Mesenchymal stem cell (in vitro differentiated cells and primary cell): ENCODE measurements around the gene DBP.

Source experiments
- DNase-seq: peaks from one replicate; pipeline ENCODE4 v3.0.0-alpha.2; 2013
- H2AFZ ChIP-seq: one replicate; pipeline ENCODE4 v1.6.1; 2013; ENCODE audit warnings: low read depth, mild to moderate bottlenecking, control low read depth, inconsistent platforms, low read length, moderate library complexity
- H2AK5ac ChIP-seq: 2 replicates; pipeline ENCODE4 v1.6.1; 2013; ENCODE audit warnings: low read length, moderate library complexity, mild to moderate bottlenecking, inconsistent platforms; ENCODE audit not compliant: severe bottlenecking
- H2BK120ac ChIP-seq: one replicate; pipeline ENCODE4 v1.6.1; 2013; ENCODE audit warnings: low read depth, mild to moderate bottlenecking, inconsistent platforms, low read length, moderate library complexity
- H2BK12ac ChIP-seq, 2 experiments: one replicate each; pipeline ENCODE4 v1.6.1; 2013; ENCODE audit warnings: inconsistent platforms in 2 of 2, low read length in 2 of 2, mild to moderate bottlenecking in 2 of 2, moderate library complexity in 2 of 2, control low read depth in 1 of 2
- H2BK15ac ChIP-seq: one replicate; pipeline ENCODE4 v1.6.1; 2013; ENCODE audit warnings: mild to moderate bottlenecking, low read depth, inconsistent platforms; ENCODE audit not compliant: poor library complexity, severe bottlenecking
- H2BK5ac ChIP-seq: 2 replicates; pipeline ENCODE4 v1.6.1; 2013; ENCODE audit warnings: low read depth, mild to moderate bottlenecking, low read length, control low read depth, inconsistent platforms; ENCODE audit not compliant: poor library complexity, severe bottlenecking
- H3K14ac ChIP-seq, 2 experiments: one replicate each; pipeline ENCODE4 v1.6.1; 2013; ENCODE audit warnings: inconsistent platforms in 2 of 2, low read length in 2 of 2, control low read depth in 1 of 2, mild to moderate bottlenecking in 1 of 2, moderate library complexity in 1 of 2
- H3K18ac ChIP-seq, 2 experiments: one replicate each; pipeline ENCODE4 v1.6.1; 2013; ENCODE audit warnings: inconsistent platforms in 2 of 2, low read length in 2 of 2, control low read depth in 1 of 2, low read depth in 1 of 2, mild to moderate bottlenecking in 1 of 2
- H3K23ac ChIP-seq, 2 experiments: one replicate each; pipeline ENCODE4 v1.6.1; 2013; ENCODE audit warnings: inconsistent platforms in 2 of 2, low read length in 2 of 2, mild to moderate bottlenecking in 2 of 2, moderate library complexity in 2 of 2, control low read depth in 1 of 2
- H3K27ac ChIP-seq: 2 replicates; pipeline ENCODE4 v1.5.1; 2013; ENCODE audit warnings: mild to moderate bottlenecking, moderate library complexity, low read length, control low read depth, inconsistent platforms; ENCODE audit not compliant: poor library complexity, severe bottlenecking
- H3K27me3 ChIP-seq, 2 experiments: 2 replicates each; pipeline versions ENCODE4 v1.6.1 to v1.7.0; 2013; ENCODE audit warnings: low read length in 2 of 2, mild to moderate bottlenecking in 2 of 2, moderate library complexity in 2 of 2, control low read depth in 1 of 2, inconsistent platforms in 1 of 2; ENCODE audit not compliant: control insufficient read depth in 1 of 2, insufficient read depth in 1 of 2
- H3K36me3 ChIP-seq, 2 experiments: 2 replicates each; pipeline versions ENCODE4 v1.6.1 to v1.7.0; 2013; ENCODE audit warnings: low read length in 2 of 2, control low read depth in 1 of 2, inconsistent platforms in 1 of 2, low read depth in 1 of 2, mild to moderate bottlenecking in 1 of 2; ENCODE audit not compliant: insufficient read depth in 2 of 2, control insufficient read depth in 1 of 2
- H3K4ac ChIP-seq, 2 experiments: one replicate each; pipeline ENCODE4 v1.6.1; 2013; ENCODE audit warnings: inconsistent platforms in 2 of 2, low read length in 2 of 2, mild to moderate bottlenecking in 2 of 2, moderate library complexity in 2 of 2, control low read depth in 1 of 2, low read depth in 1 of 2
- H3K4me1 ChIP-seq: 2 replicates; pipeline ENCODE4 v1.6.1; 2013; ENCODE audit warnings: low read depth, low read length, control low read depth; ENCODE audit not compliant: control insufficient read depth, insufficient read depth
- H3K4me2 ChIP-seq: 2 replicates; pipeline ENCODE4 v1.6.1; 2013; ENCODE audit warnings: low read length, mild to moderate bottlenecking, inconsistent platforms; ENCODE audit not compliant: poor library complexity, severe bottlenecking
- H3K4me3 ChIP-seq, 2 experiments: 2 replicates each; pipeline versions ENCODE4 v1.5.1 to v1.7.0; 2013; ENCODE audit warnings: low read length in 2 of 2, mild to moderate bottlenecking in 2 of 2, control low read depth in 1 of 2, low read depth in 1 of 2; ENCODE audit not compliant: insufficient read depth in 1 of 2
- H3K79me1 ChIP-seq: replicated peaks from 2 replicates; pipeline ENCODE4 v1.6.1; 2013; ENCODE audit warnings: mild to moderate bottlenecking, control low read depth, low read length, inconsistent platforms; ENCODE audit not compliant: poor library complexity, severe bottlenecking
- H3K9ac ChIP-seq: 2 replicates; pipeline ENCODE4 v1.7.0; 2013; ENCODE audit warnings: mild to moderate bottlenecking, low read length, moderate library complexity
- H3K9me3 ChIP-seq: 2 replicates; pipeline ENCODE4 v1.7.0; 2013; ENCODE audit warnings: mild to moderate bottlenecking, low read length; ENCODE audit not compliant: control insufficient read depth
- H4K8ac ChIP-seq: one replicate; pipeline ENCODE4 v1.6.1; 2013; ENCODE audit warnings: inconsistent platforms, mild to moderate bottlenecking, low read length, moderate library complexity
- H4K91ac ChIP-seq: one replicate; pipeline ENCODE4 v1.6.1; 2013; ENCODE audit warnings: mild to moderate bottlenecking, low read length, inconsistent platforms
- WGBS: methylation state at CpG from one replicate; pipeline ENCODE4 v1.1.7; 2013; ENCODE audit warnings: mixed read lengths; 5-methylcytosine and 5-hydroxymethylcytosine counted together

DBP gene

GRCh38 chr19:48639483-48640375, 2.5 kb upstream of the DBP start:
- peaks cover 25% of the 10 kb centered on the region for H3K4me1 ChIP-seq

GRCh38 chr19:48638831-48639381, 1.7 kb upstream of the DBP start:
- Histone ChIP-seq H2BK5ac (no peak overlapping the region), H3K27me3 (peaks cover 0 to 7% of the 10 kb centered on the region in 2 experiments)
- 79% methylated on average over 16 of the region's 16 CpGs for WGBS

More at GRCh38 chr19:48639483-48640375, 2.5 kb upstream of the DBP start:
- Histone ChIP-seq H4K8ac (peak overlapping the region; percentile 7), H2BK120ac (no peak overlapping the region), H3K4ac (no peak overlapping the region), H3K9me3 (no peaks in the 10 kb centered on the region), H3K9ac (no peak overlapping the region), H3K36me3 (peaks cover 0 to 14% of the 10 kb centered on the region in 2 experiments), H3K14ac (no peak overlapping the region), H3K18ac (no peak overlapping the region), H3K79me1 (no peaks in the 10 kb centered on the region), H3K27me3 (peaks cover 0 to 7% of the 10 kb centered on the region in 2 experiments), H3K4me3 (peak overlapping the region in 1 of 2 experiments; percentile 5), H2BK5ac (no peak overlapping the region), H2AK5ac (peak overlapping the region; percentile 4), H2BK12ac (peak overlapping the region; percentile 33 to 54), H3K27ac (no peak overlapping the region), H3K4me2 (no peak overlapping the region), H2BK15ac (no peak overlapping the region), H2AFZ (no peak overlapping the region), H3K23ac (peak overlapping the region in 1 of 2 experiments; percentile 24), H4K91ac (no peak overlapping the region)
- DNase-seq, result no peak
- 86% methylated on average over 29 of the region's 33 CpGs for WGBS

DNA sequence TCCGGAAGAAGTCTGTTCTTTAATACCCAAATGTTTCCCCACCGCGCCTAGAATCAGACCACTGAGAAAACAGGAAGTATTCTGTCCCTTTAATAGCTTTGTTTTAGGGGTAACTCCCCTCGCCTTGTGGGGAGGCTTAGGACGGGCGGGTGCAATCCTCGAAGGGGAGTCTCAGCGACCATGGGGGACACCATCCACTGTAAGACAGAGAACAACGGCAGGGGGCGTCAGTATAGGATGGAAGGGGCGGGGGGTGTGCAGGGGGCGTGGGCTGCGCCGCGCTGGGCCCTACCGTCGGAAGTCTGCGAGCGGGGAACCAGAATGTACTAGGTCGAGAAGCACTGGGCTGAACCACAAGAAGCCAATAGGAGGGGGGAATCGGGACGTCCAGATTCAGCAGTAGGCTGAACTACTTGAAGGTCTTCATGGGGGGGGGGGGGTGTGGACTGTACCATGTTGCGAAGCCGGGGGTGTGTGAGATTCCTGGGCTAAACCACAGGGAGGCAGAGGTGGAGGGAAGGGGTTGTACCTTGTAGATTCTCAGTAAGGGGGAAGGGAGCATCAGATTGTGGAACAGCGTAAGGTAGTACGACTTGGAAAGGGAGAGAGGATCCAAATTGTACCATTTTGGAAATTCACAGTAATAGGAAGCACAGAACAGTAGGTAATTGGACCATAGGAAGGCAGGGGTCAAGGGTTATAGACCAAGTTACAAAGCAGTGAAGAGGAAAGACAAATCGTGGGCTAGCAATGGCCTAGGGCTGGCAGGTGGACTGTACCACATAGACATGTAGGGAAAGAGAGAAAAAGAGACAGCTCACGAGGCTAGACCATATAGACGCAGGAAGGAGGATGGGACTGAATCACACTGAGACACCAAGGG, 1.0 kb upstream of the DBP start:
- Histone ChIP-seq H2AK5ac (peak overlapping the region; percentile 43), H3K36me3 (peaks cover 0 to 14% of the 10 kb centered on the region in 2 experiments), H2BK12ac (peak overlapping the region in 1 of 2 experiments; percentile 98), H3K4ac (peak overlapping the region; percentile 63 to 92), H3K4me1 (peaks cover 30% of the 10 kb centered on the region), H3K14ac (peak overlapping the region in 1 of 2 experiments; percentile 40), H3K27me3 (peaks cover 0 to 7% of the 10 kb centered on the region in 2 experiments), H3K27ac (peak overlapping the region; percentile 93), H3K79me1 (no peaks in the 10 kb centered on the region), H2BK120ac (peak overlapping the region; percentile 86), H3K4me3 (peak overlapping the region; percentile 43 to 81), H3K4me2 (peak overlapping the region; percentile 48), H3K9me3 (no peaks in the 10 kb centered on the region), H4K8ac (peak overlapping the region; percentile 87), H3K23ac (no peak overlapping the region), H3K9ac (peak overlapping the region; percentile 99), H4K91ac (peak overlapping the region; percentile 70), H2AFZ (no peak overlapping the region), H2BK15ac (peak overlapping the region; percentile 60), H3K18ac (peak overlapping the region; percentile 55 to 97), H2BK5ac (peak overlapping the region; percentile 5)
- peak; percentile 97 for DNase-seq
- 15% methylated on average over 28 of the region's 29 CpGs for WGBS

More at GRCh38 chr19:48638831-48639381, 1.7 kb upstream of the DBP start:
- H3K4me1 ChIP-seq, result peaks cover 24% of the 10 kb centered on the region
- H3K4ac ChIP-seq, result peak overlapping the region in 1 of 2 experiments; percentile 63
- H3K79me1 ChIP-seq, result no peaks in the 10 kb centered on the region
- H3K9me3 ChIP-seq, result no peaks in the 10 kb centered on the region
- DNase-seq, result no peak
- peak overlapping the region in 1 of 2 experiments; percentile 98 for H2BK12ac ChIP-seq
- H3K14ac ChIP-seq, result no peak overlapping the region
- H2BK120ac ChIP-seq, result no peak overlapping the region
- H3K18ac ChIP-seq, result peak overlapping the region; percentile 26 to 55
- H2AK5ac ChIP-seq, result peak overlapping the region; percentile 43
- H3K27ac ChIP-seq, result no peak overlapping the region
- peak overlapping the region; percentile 88 for H2BK15ac ChIP-seq
- peaks cover 0 to 14% of the 10 kb centered on the region in 2 experiments for H3K36me3 ChIP-seq
- no peak overlapping the region for H3K23ac ChIP-seq
- no peak overlapping the region for H2AFZ ChIP-seq
- H3K4me2 ChIP-seq, result no peak overlapping the region
- H4K91ac ChIP-seq, result peak overlapping the region; percentile 14
- no peak overlapping the region for H4K8ac ChIP-seq
- H3K4me3 ChIP-seq, result peak overlapping the region in 1 of 2 experiments; percentile 25
- H3K9ac ChIP-seq, result peak overlapping the region; percentile 99
